ENCODE results near the gene C1orf167.

Gene C1orf167

DNA sequence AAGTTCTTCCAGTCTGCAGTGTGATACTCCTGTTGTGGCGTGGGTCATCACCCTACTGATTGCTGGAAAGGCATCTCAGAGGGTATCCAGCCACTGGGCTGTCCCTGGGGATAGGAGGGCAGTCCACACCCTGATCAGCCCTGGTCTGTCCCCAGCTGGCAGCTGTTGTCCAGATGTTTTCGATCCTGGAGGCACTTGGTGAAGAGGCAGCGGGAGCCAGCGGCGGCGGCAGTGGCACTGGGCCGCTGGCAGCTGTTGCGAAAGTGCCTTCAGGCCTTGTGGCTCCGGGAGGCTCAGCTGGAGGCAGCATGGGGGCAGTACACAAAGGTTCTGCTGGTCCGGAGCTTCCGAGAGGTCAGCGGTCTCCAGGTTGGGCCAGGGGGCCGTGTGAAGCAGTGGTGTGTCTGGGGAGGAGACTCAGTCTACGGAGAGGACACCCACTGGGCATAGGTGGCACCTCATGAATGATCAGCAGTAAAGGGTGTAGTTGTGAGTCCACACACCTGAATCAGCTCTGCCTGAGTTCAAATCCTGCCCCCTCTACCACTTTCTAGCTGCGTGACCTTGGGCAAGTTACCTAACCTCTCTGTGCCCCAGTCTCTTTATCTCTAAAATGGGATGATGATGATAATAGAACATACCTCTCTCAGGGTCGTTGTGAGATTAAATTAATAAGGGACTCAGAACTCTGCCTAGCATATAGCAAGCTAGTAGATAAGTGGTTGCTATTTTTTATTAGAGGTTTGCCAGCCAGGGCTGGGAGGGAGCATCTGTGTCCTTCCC, 6.1 kb downstream of the C1orf167 start:
- Histone ChIP-seq H3K9ac (ENCODE audit: low read length) (no peak overlapping the region), H3K9me3 (ENCODE audit: control insufficient read depth, low read length) (no peaks in the 10 kb centered on the region), H3K27me3 (replicated peaks; ENCODE audit: control insufficient read depth, insufficient read depth, low read length) (peaks cover 21% of the 10 kb centered on the region), H3K4me3 (ENCODE audit: low read length) (no peak overlapping the region), H3K36me3 (ENCODE audit: control insufficient read depth, insufficient read depth, low read length, severe bottlenecking) (no peaks in the 10 kb centered on the region), H3K4me1 (ENCODE audit: control insufficient read depth, insufficient read depth, low read length) (no peaks in the 10 kb centered on the region)
- peak; percentile 68 for DNase-seq (ENCODE audit: low read depth)

DNA sequence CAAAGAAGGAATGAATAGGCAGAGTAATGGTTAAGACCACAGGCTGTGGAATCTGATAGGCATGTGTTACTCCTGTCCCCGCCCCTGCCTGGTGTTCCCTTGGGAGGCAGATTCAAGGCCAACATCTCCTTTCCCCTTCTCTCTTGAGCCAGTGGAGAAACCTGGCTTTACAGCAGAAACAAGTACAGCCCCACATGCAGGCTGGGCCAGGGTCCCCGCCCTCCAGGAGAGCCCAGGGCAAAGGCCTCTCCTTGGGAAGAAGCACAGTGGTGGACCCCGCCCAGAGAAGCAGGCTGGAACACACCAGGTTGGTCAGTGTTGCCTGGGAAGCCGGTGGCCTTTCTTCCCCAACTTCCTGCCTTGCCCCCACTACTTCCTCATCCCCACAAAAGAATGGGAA, 6.8 kb downstream of the C1orf167 start:
- Histone ChIP-seq H3K36me3 (ENCODE audit: control insufficient read depth, insufficient read depth, low read length, severe bottlenecking) (no peaks in the 10 kb centered on the region), H3K4me1 (ENCODE audit: control insufficient read depth, insufficient read depth, low read length) (no peaks in the 10 kb centered on the region), H3K27me3 (replicated peaks; ENCODE audit: control insufficient read depth, insufficient read depth, low read length) (peaks cover 21% of the 10 kb centered on the region), H3K9me3 (ENCODE audit: control insufficient read depth, low read length) (no peaks in the 10 kb centered on the region), H3K9ac (ENCODE audit: low read length) (no peak overlapping the region), H3K4me3 (ENCODE audit: low read length) (no peak overlapping the region)
- peak; percentile 21 for DNase-seq (ENCODE audit: low read depth)

GRCh38 chr1:11769274-11769673, 7.3 kb downstream of the C1orf167 start:
- no peak overlapping the region for H3K9ac ChIP-seq (ENCODE audit: low read length)
- H3K4me3 ChIP-seq (ENCODE audit: low read length) = no peak overlapping the region
- H3K27me3 ChIP-seq (replicated peaks; ENCODE audit: control insufficient read depth, insufficient read depth, low read length) = peaks cover 21% of the 10 kb centered on the region
- H3K4me1 ChIP-seq (ENCODE audit: control insufficient read depth, insufficient read depth, low read length) = no peaks in the 10 kb centered on the region
- H3K36me3 ChIP-seq (ENCODE audit: control insufficient read depth, insufficient read depth, low read length, severe bottlenecking) = no peaks in the 10 kb centered on the region
- DNase-seq (ENCODE audit: low read depth) = no peak
- no peaks in the 10 kb centered on the region for H3K9me3 ChIP-seq (ENCODE audit: control insufficient read depth, low read length)

DNA sequence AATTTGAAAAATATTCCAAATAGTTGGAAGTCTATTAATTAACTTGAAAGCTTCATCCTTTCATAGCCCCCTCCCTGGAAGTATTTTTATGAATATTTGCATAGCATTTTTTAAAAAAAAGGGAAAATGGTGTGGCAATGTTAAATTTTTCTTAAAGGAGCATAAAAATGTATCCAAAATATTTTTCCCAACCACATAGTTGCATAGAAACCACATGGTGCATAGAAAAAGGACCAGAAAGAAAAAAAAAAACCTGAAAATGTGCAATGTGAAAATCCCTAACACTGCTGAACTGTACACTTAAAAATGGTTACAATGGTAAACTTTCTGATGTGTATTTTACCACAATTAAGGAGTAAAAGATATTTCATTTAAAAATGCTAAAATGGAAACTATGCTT, 8.0 kb downstream of the C1orf167 start:
- Histone ChIP-seq H3K27me3 (replicated peaks; ENCODE audit: control insufficient read depth, insufficient read depth, low read length) (peaks cover 20% of the 10 kb centered on the region), H3K4me1 (ENCODE audit: control insufficient read depth, insufficient read depth, low read length) (no peaks in the 10 kb centered on the region), H3K36me3 (ENCODE audit: control insufficient read depth, insufficient read depth, low read length, severe bottlenecking) (no peaks in the 10 kb centered on the region), H3K9ac (ENCODE audit: low read length) (no peak overlapping the region), H3K4me3 (ENCODE audit: low read length) (no peak overlapping the region), H3K9me3 (ENCODE audit: control insufficient read depth, low read length) (no peaks in the 10 kb centered on the region)
- DNase-seq (ENCODE audit: low read depth) = peak; percentile 55

- H3K4me1 ChIP-seq (ENCODE audit: control insufficient read depth, insufficient read depth, low read length) = no peaks in the 10 kb centered on the region
- no peak overlapping the region for H3K9ac ChIP-seq (ENCODE audit: low read length)
- peaks cover 13% of the 10 kb centered on the region for H3K27me3 ChIP-seq (replicated peaks; ENCODE audit: control insufficient read depth, insufficient read depth, low read length)
- no peaks in the 10 kb centered on the region for H3K36me3 ChIP-seq (ENCODE audit: control insufficient read depth, insufficient read depth, low read length, severe bottlenecking)
- no peak overlapping the region for H3K4me3 ChIP-seq (ENCODE audit: low read length)
- no peaks in the 10 kb centered on the region for H3K9me3 ChIP-seq (ENCODE audit: control insufficient read depth, low read length)
- DNase-seq (ENCODE audit: low read depth) = no peak
Observed at GRCh38 chr1:11771481-11772043, 9.6 kb downstream of the C1orf167 start.

GRCh38 chr1:11772458-11772857, 10.5 kb downstream of the C1orf167 start:
- Histone ChIP-seq H3K27me3 (replicated peaks; ENCODE audit: control insufficient read depth, insufficient read depth, low read length) (peaks cover 10% of the 10 kb centered on the region), H3K36me3 (ENCODE audit: control insufficient read depth, insufficient read depth, low read length, severe bottlenecking) (no peaks in the 10 kb centered on the region), H3K9me3 (ENCODE audit: control insufficient read depth, low read length) (no peaks in the 10 kb centered on the region), H3K4me3 (ENCODE audit: low read length) (no peak overlapping the region), H3K4me1 (ENCODE audit: control insufficient read depth, insufficient read depth, low read length) (no peaks in the 10 kb centered on the region), H3K9ac (ENCODE audit: low read length) (no peak overlapping the region)
- DNase-seq (ENCODE audit: low read depth) = no peak

- H3K36me3 ChIP-seq (ENCODE audit: control insufficient read depth, insufficient read depth, low read length, severe bottlenecking) = no peaks in the 10 kb centered on the region
- no peak for DNase-seq (ENCODE audit: low read depth)
- peaks cover 4% of the 10 kb centered on the region for H3K27me3 ChIP-seq (replicated peaks; ENCODE audit: control insufficient read depth, insufficient read depth, low read length)
- H3K9ac ChIP-seq (ENCODE audit: low read length) = no peak overlapping the region
- no peaks in the 10 kb centered on the region for H3K9me3 ChIP-seq (ENCODE audit: control insufficient read depth, low read length)
- H3K4me3 ChIP-seq (ENCODE audit: low read length) = no peak overlapping the region
- no peaks in the 10 kb centered on the region for H3K4me1 ChIP-seq (ENCODE audit: control insufficient read depth, insufficient read depth, low read length)
Observed at GRCh38 chr1:11774753-11775152, 12.8 kb downstream of the C1orf167 start.

- DNase-seq (ENCODE audit: low read depth) = no peak
- Histone ChIP-seq H3K9me3 (ENCODE audit: control insufficient read depth, low read length) (no peaks in the 10 kb centered on the region), H3K4me1 (ENCODE audit: control insufficient read depth, insufficient read depth, low read length) (no peaks in the 10 kb centered on the region), H3K9ac (ENCODE audit: low read length) (no peak overlapping the region), H3K4me3 (ENCODE audit: low read length) (no peak overlapping the region), H3K36me3 (ENCODE audit: control insufficient read depth, insufficient read depth, low read length, severe bottlenecking) (no peaks in the 10 kb centered on the region), H3K27me3 (replicated peaks; ENCODE audit: control insufficient read depth, insufficient read depth, low read length) (peaks cover 4% of the 10 kb centered on the region)
Observed at GRCh38 chr1:11777658-11778322, 15.8 kb downstream of the C1orf167 start.

DNA sequence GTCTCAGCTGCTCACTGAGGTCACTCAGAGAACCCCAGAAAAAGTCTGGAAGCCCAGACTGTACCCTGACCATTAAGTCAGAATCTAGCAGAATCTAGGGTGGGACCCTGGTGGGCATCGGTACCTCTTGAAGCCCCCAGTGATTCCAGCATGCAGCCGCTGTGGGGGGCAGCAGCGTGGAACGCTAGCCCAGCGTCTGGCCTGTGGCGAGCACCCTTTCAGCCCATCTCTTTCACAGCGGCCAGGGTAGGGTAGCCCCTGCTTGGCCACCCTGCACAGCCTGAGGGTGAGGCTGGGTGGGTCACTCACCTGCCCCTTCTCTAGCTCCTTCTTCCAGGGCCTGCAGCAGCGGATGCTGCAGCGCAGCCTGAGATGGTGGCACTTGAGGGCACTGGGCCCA, 16.3 kb downstream of the C1orf167 start:
- Histone ChIP-seq H3K9me3 (ENCODE audit: control insufficient read depth, low read length) (no peaks in the 10 kb centered on the region), H3K27me3 (replicated peaks; ENCODE audit: control insufficient read depth, insufficient read depth, low read length) (peaks cover 4% of the 10 kb centered on the region), H3K4me1 (ENCODE audit: control insufficient read depth, insufficient read depth, low read length) (no peaks in the 10 kb centered on the region), H3K36me3 (ENCODE audit: control insufficient read depth, insufficient read depth, low read length, severe bottlenecking) (no peaks in the 10 kb centered on the region), H3K9ac (ENCODE audit: low read length) (no peak overlapping the region), H3K4me3 (ENCODE audit: low read length) (no peak overlapping the region)
- DNase-seq (ENCODE audit: low read depth) = no peak

GRCh38 chr1:11778844-11779623, 17.0 kb downstream of the C1orf167 start:
- DNase-seq (ENCODE audit: low read depth) = no peak
- Histone ChIP-seq H3K36me3 (ENCODE audit: control insufficient read depth, insufficient read depth, low read length, severe bottlenecking) (no peaks in the 10 kb centered on the region), H3K4me3 (ENCODE audit: low read length) (no peak overlapping the region), H3K27me3 (replicated peaks; ENCODE audit: control insufficient read depth, insufficient read depth, low read length) (peaks cover 4% of the 10 kb centered on the region), H3K9me3 (ENCODE audit: control insufficient read depth, low read length) (no peaks in the 10 kb centered on the region), H3K9ac (ENCODE audit: low read length) (no peak overlapping the region), H3K4me1 (ENCODE audit: control insufficient read depth, insufficient read depth, low read length) (no peaks in the 10 kb centered on the region)

Data from adipocyte (in vitro differentiated cells).